Esophagus squamous epithelium (tissue), 4 donors: ENCODE results near the gene BABAM2.

Experiments used
- CTCF ChIP-seq, 6 experiments: fragments of 450-650 bp in 4 of 6; fragments of 200-600 bp in 2 of 6; sonication (generic) in 2 of 6; IDR thresholded peaks; one replicate each; pipeline ENCODE4 v1.5.1; 2016 to 2019; ENCODE audit warnings: antibody characterized with exemption in 6 of 6, mild to moderate bottlenecking in 4 of 6, moderate library complexity in 4 of 6
- POLR2A ChIP-seq, 4 donors: fragments of 450-650 bp; IDR thresholded peaks; one replicate each; pipeline ENCODE4 v1.6.1; 2017; ENCODE audit warnings: antibody characterized with exemption in 4 of 4, mild to moderate bottlenecking in 4 of 4, moderate library complexity in 3 of 4

GRCh38 chr2:28102455-28102874 lies 211.9 kb downstream of the BABAM2 start:
- TF ChIP-seq CTCF (IDR thresholded peaks at IDR 0.05) (no peak), POLR2A (IDR thresholded peaks at IDR 0.05) (no peak)
